Mesenchymal stem cell (in vitro differentiated cells and primary cell): ENCODE measurements around the gene TMEM200A. TPM values are rescaled to one million over a fixed set of nuclear protein-coding genes. Genes with fewer than 3 reads are reported as not detected.

ENCODE experiments used
- DNase-seq: peaks from one replicate; pipeline ENCODE4 v3.0.0-alpha.2; 2013
- H2AFZ ChIP-seq: one replicate; pipeline ENCODE4 v1.6.1; 2013; ENCODE audit warnings: low read depth, mild to moderate bottlenecking, control low read depth, inconsistent platforms, low read length, moderate library complexity
- H2AK5ac ChIP-seq: 2 replicates; pipeline ENCODE4 v1.6.1; 2013; ENCODE audit warnings: low read length, moderate library complexity, mild to moderate bottlenecking, inconsistent platforms; ENCODE audit not compliant: severe bottlenecking
- H2BK120ac ChIP-seq: one replicate; pipeline ENCODE4 v1.6.1; 2013; ENCODE audit warnings: low read depth, mild to moderate bottlenecking, inconsistent platforms, low read length, moderate library complexity
- H2BK12ac ChIP-seq, 2 experiments: one replicate each; pipeline ENCODE4 v1.6.1; 2013; ENCODE audit warnings: inconsistent platforms in 2 of 2, low read length in 2 of 2, mild to moderate bottlenecking in 2 of 2, moderate library complexity in 2 of 2, control low read depth in 1 of 2
- H2BK15ac ChIP-seq: one replicate; pipeline ENCODE4 v1.6.1; 2013; ENCODE audit warnings: mild to moderate bottlenecking, low read depth, inconsistent platforms; ENCODE audit not compliant: poor library complexity, severe bottlenecking
- H2BK5ac ChIP-seq: 2 replicates; pipeline ENCODE4 v1.6.1; 2013; ENCODE audit warnings: low read depth, mild to moderate bottlenecking, low read length, control low read depth, inconsistent platforms; ENCODE audit not compliant: poor library complexity, severe bottlenecking
- H3K14ac ChIP-seq, 2 experiments: one replicate each; pipeline ENCODE4 v1.6.1; 2013; ENCODE audit warnings: inconsistent platforms in 2 of 2, low read length in 2 of 2, control low read depth in 1 of 2, mild to moderate bottlenecking in 1 of 2, moderate library complexity in 1 of 2
- H3K18ac ChIP-seq, 2 experiments: one replicate each; pipeline ENCODE4 v1.6.1; 2013; ENCODE audit warnings: inconsistent platforms in 2 of 2, low read length in 2 of 2, control low read depth in 1 of 2, low read depth in 1 of 2, mild to moderate bottlenecking in 1 of 2
- H3K23ac ChIP-seq, 2 experiments: one replicate each; pipeline ENCODE4 v1.6.1; 2013; ENCODE audit warnings: inconsistent platforms in 2 of 2, low read length in 2 of 2, mild to moderate bottlenecking in 2 of 2, moderate library complexity in 2 of 2, control low read depth in 1 of 2
- H3K27ac ChIP-seq: 2 replicates; pipeline ENCODE4 v1.5.1; 2013; ENCODE audit warnings: mild to moderate bottlenecking, moderate library complexity, low read length, control low read depth, inconsistent platforms; ENCODE audit not compliant: poor library complexity, severe bottlenecking
- H3K27me3 ChIP-seq, 2 experiments: 2 replicates each; pipeline versions ENCODE4 v1.6.1 to v1.7.0; 2013; ENCODE audit warnings: low read length in 2 of 2, mild to moderate bottlenecking in 2 of 2, moderate library complexity in 2 of 2, control low read depth in 1 of 2, inconsistent platforms in 1 of 2; ENCODE audit not compliant: control insufficient read depth in 1 of 2, insufficient read depth in 1 of 2
- H3K36me3 ChIP-seq, 2 experiments: 2 replicates each; pipeline versions ENCODE4 v1.6.1 to v1.7.0; 2013; ENCODE audit warnings: low read length in 2 of 2, control low read depth in 1 of 2, inconsistent platforms in 1 of 2, low read depth in 1 of 2, mild to moderate bottlenecking in 1 of 2; ENCODE audit not compliant: insufficient read depth in 2 of 2, control insufficient read depth in 1 of 2
- H3K4ac ChIP-seq, 2 experiments: one replicate each; pipeline ENCODE4 v1.6.1; 2013; ENCODE audit warnings: inconsistent platforms in 2 of 2, low read length in 2 of 2, mild to moderate bottlenecking in 2 of 2, moderate library complexity in 2 of 2, control low read depth in 1 of 2, low read depth in 1 of 2
- H3K4me1 ChIP-seq: 2 replicates; pipeline ENCODE4 v1.6.1; 2013; ENCODE audit warnings: low read depth, low read length, control low read depth; ENCODE audit not compliant: control insufficient read depth, insufficient read depth
- H3K4me2 ChIP-seq: 2 replicates; pipeline ENCODE4 v1.6.1; 2013; ENCODE audit warnings: low read length, mild to moderate bottlenecking, inconsistent platforms; ENCODE audit not compliant: poor library complexity, severe bottlenecking
- H3K4me3 ChIP-seq, 2 experiments: 2 replicates each; pipeline versions ENCODE4 v1.5.1 to v1.7.0; 2013; ENCODE audit warnings: low read length in 2 of 2, mild to moderate bottlenecking in 2 of 2, control low read depth in 1 of 2, low read depth in 1 of 2; ENCODE audit not compliant: insufficient read depth in 1 of 2
- H3K79me1 ChIP-seq: replicated peaks from 2 replicates; pipeline ENCODE4 v1.6.1; 2013; ENCODE audit warnings: mild to moderate bottlenecking, control low read depth, low read length, inconsistent platforms; ENCODE audit not compliant: poor library complexity, severe bottlenecking
- H3K9ac ChIP-seq: 2 replicates; pipeline ENCODE4 v1.7.0; 2013; ENCODE audit warnings: mild to moderate bottlenecking, low read length, moderate library complexity
- H3K9me3 ChIP-seq: 2 replicates; pipeline ENCODE4 v1.7.0; 2013; ENCODE audit warnings: mild to moderate bottlenecking, low read length; ENCODE audit not compliant: control insufficient read depth
- H4K8ac ChIP-seq: one replicate; pipeline ENCODE4 v1.6.1; 2013; ENCODE audit warnings: inconsistent platforms, mild to moderate bottlenecking, low read length, moderate library complexity
- H4K91ac ChIP-seq: one replicate; pipeline ENCODE4 v1.6.1; 2013; ENCODE audit warnings: mild to moderate bottlenecking, low read length, inconsistent platforms
- WGBS: methylation state at CpG from one replicate; pipeline ENCODE4 v1.1.7; 2013; ENCODE audit warnings: mixed read lengths; 5-methylcytosine and 5-hydroxymethylcytosine counted together
- polyA plus RNA-seq, 2 experiments: library from polyadenylated mRNA; stranded (reverse); fragments of 200-250 nt; gene quantifications; one replicate each; pipeline ENCODE4 v1.2.3, GENCODE V29; 2013

TMEM200A gene
- polyA plus RNA-seq (2013, experiment 1 of 2), result 21.2 TPM
- 20.6 TPM for polyA plus RNA-seq (2013, experiment 2 of 2)

- peak within 1 kb of the TSS; percentile 94 for H2AFZ ChIP-seq
- H3K23ac ChIP-seq, result peak within 1 kb of the TSS in 1 of 2 experiments; percentile 78
- H2AK5ac ChIP-seq, result no peak within 1 kb of the TSS
- peak within 1 kb of the TSS; percentile 89 for H2BK120ac ChIP-seq
- peaks cover 14% of the 10 kb centered on the region for H3K4me1 ChIP-seq
- H2BK12ac ChIP-seq, result peak within 1 kb of the TSS; percentile 83 to 98
- H3K9ac ChIP-seq, result peak within 1 kb of the TSS; percentile 95
- H3K79me1 ChIP-seq, result no peaks in the 10 kb centered on the region
- H3K18ac ChIP-seq, result peak within 1 kb of the TSS; percentile 89 to 99
- H3K27ac ChIP-seq, result no peak within 1 kb of the TSS
- peaks cover 0 to 33% of the 10 kb centered on the region in 2 experiments for H3K27me3 ChIP-seq
- under 1% methylated on average over 65 of the region's 84 CpGs for WGBS
- H3K14ac ChIP-seq, result peak within 1 kb of the TSS; percentile 74 to 99
- H4K8ac ChIP-seq, result peak within 1 kb of the TSS; percentile 84
- H2BK5ac ChIP-seq, result peak within 1 kb of the TSS; percentile 44
- DNase-seq, result peak; percentile 81
- peak within 1 kb of the TSS; percentile 99 for H2BK15ac ChIP-seq
- H3K4me2 ChIP-seq, result peak within 1 kb of the TSS; percentile 100
- peaks cover 0 to 10% of the 10 kb centered on the region in 2 experiments for H3K36me3 ChIP-seq
- peak within 1 kb of the TSS; percentile 47 to 91 for H3K4ac ChIP-seq
- H3K4me3 ChIP-seq, result peak within 1 kb of the TSS; percentile 71 to 86
- H4K91ac ChIP-seq, result peak within 1 kb of the TSS; percentile 96
- H3K9me3 ChIP-seq, result no peaks in the 10 kb centered on the region
Measured at GRCh38 chr6:130365166-130366106, at the start of gene TMEM200A. TSS of gene TMEM200A (plus strand) at chr6:130366017. CDS start at chr6:130440423, 74,406 bp downstream.

- Histone ChIP-seq H3K27ac (no peak overlapping the region), H3K18ac (no peak overlapping the region), H2BK12ac (no peak overlapping the region), H3K4ac (no peak overlapping the region), H2AK5ac (no peak overlapping the region), H3K9me3 (no peaks in the 10 kb centered on the region), H2BK5ac (no peak overlapping the region), H2BK15ac (no peak overlapping the region), H3K23ac (no peak overlapping the region), H3K4me2 (no peak overlapping the region), H3K4me1 (no peaks in the 10 kb centered on the region), H4K91ac (peak overlapping the region; percentile 68), H4K8ac (no peak overlapping the region), H3K79me1 (no peaks in the 10 kb centered on the region), H3K36me3 (no peaks in the 10 kb centered on the region), H2BK120ac (no peak overlapping the region), H3K4me3 (no peak overlapping the region), H3K14ac (no peak overlapping the region), H2AFZ (no peak overlapping the region), H3K27me3 (no peaks in the 10 kb centered on the region), H3K9ac (no peak overlapping the region)
- DNase-seq, result no peak
- WGBS, result 96% methylated on average over 2 of the region's 2 CpGs
Measured at GRCh38 chr6:130320908-130321307, 44.9 kb upstream of the TMEM200A start.

- no peak overlapping the region for H3K14ac ChIP-seq
- no peak overlapping the region for H4K8ac ChIP-seq
- H2BK12ac ChIP-seq, result no peak overlapping the region
- H3K9me3 ChIP-seq, result no peaks in the 10 kb centered on the region
- no peak overlapping the region for H2AFZ ChIP-seq
- H3K23ac ChIP-seq, result no peak overlapping the region
- H3K4me1 ChIP-seq, result no peaks in the 10 kb centered on the region
- H3K18ac ChIP-seq, result no peak overlapping the region
- no peaks in the 10 kb centered on the region for H3K79me1 ChIP-seq
- no peak overlapping the region for H3K4me2 ChIP-seq
- 8% methylated on average over 2 of the region's 3 CpGs for WGBS
- no peak overlapping the region for H4K91ac ChIP-seq
- H3K9ac ChIP-seq, result peak overlapping the region; percentile 46
- H2AK5ac ChIP-seq, result no peak overlapping the region
- H2BK5ac ChIP-seq, result no peak overlapping the region
- no peak overlapping the region for H2BK120ac ChIP-seq
- H3K4me3 ChIP-seq, result no peak overlapping the region
- no peak overlapping the region for H3K27ac ChIP-seq
- no peak overlapping the region for H3K4ac ChIP-seq
- no peaks in the 10 kb centered on the region for H3K27me3 ChIP-seq
- no peaks in the 10 kb centered on the region for H3K36me3 ChIP-seq
- peak; percentile 70 for DNase-seq
- no peak overlapping the region for H2BK15ac ChIP-seq
Measured at GRCh38 chr6:130322673-130323268, 43.0 kb upstream of the TMEM200A start.

GRCh38 chr6:130324657-130325056 lies 41.2 kb upstream of the TMEM200A start:
- no peak for DNase-seq
- no peaks in the 10 kb centered on the region for H3K27me3 ChIP-seq
- H3K23ac ChIP-seq, result no peak overlapping the region
- H2AFZ ChIP-seq, result no peak overlapping the region
- no peaks in the 10 kb centered on the region for H3K79me1 ChIP-seq
- H2BK15ac ChIP-seq, result no peak overlapping the region
- no peak overlapping the region for H4K91ac ChIP-seq
- H3K4me1 ChIP-seq, result no peaks in the 10 kb centered on the region
- no peak overlapping the region for H4K8ac ChIP-seq
- H3K36me3 ChIP-seq, result no peaks in the 10 kb centered on the region
- peak overlapping the region in 1 of 2 experiments; percentile 16 for H3K4me3 ChIP-seq
- H2AK5ac ChIP-seq, result no peak overlapping the region
- H3K4ac ChIP-seq, result no peak overlapping the region
- no peak overlapping the region for H3K14ac ChIP-seq
- 100% methylated on average over 1 of the region's 4 CpGs for WGBS
- no peak overlapping the region for H3K18ac ChIP-seq
- no peak overlapping the region for H3K27ac ChIP-seq
- H2BK120ac ChIP-seq, result no peak overlapping the region
- no peak overlapping the region for H2BK5ac ChIP-seq
- no peak overlapping the region for H3K4me2 ChIP-seq
- no peaks in the 10 kb centered on the region for H3K9me3 ChIP-seq
- peak overlapping the region; percentile 85 for H3K9ac ChIP-seq
- H2BK12ac ChIP-seq, result no peak overlapping the region
